Measurements from ENCODE around the gene CDC42BPB.

Gene CDC42BPB

DNA sequence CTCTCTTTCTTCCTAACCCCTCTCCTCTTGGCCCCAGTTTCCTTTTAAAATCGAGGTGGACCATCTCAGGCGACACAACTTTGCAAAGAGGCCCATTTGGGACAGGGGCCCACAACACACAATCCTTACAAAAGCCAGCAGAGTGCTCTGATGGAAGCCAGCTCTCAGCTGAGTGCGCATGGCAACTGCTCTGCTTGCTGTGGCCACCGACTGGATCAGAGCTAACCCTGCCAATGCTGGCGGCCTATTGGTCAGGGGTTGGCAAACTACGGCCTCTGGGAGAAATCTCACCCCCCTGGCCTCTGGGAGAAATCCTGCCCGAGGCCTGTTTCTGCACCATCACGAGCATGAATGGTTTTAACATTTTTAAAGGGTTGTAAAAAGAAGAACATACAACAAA is 79.9 kb downstream of the CDC42BPB start:
- Histone ChIP-seq H3K4me3 (ENCODE audit: insufficient read depth, low read length, poor library complexity, severe bottlenecking) (no peak overlapping the region), H3K27ac (ENCODE audit: low read depth, low read length) (no peak overlapping the region), H3K79me2 (ENCODE audit: insufficient read depth, low read length) (no peaks in the 10 kb centered on the region), H3K36me3 (ENCODE audit: low read length) (no peaks in the 10 kb centered on the region), H3K9me3 (ENCODE audit: insufficient read depth, low read length) (no peaks in the 10 kb centered on the region), H3K9ac (ENCODE audit: low read length) (no peak overlapping the region), H4K20me1 (ENCODE audit: low read depth, low read length) (no peaks in the 10 kb centered on the region), H3K4me2 (ENCODE audit: low read depth, low read length, poor library complexity, severe bottlenecking) (no peak overlapping the region), H3K9me2 (replicated peaks; ENCODE audit: insufficient read depth, low read length) (no peaks in the 10 kb centered on the region), H3F3A (ENCODE audit: insufficient read depth) (no peaks in the 10 kb centered on the region), H3K27me3 (ENCODE audit: low read length) (no peaks in the 10 kb centered on the region), H2AFZ (ENCODE audit: low read depth, low read length, severe bottlenecking) (no peak overlapping the region)
- no peak for TF ChIP-seq CTCF (IDR thresholded peaks at IDR 0.05; ENCODE audit: insufficient read depth, low read length, poor library complexity, severe bottlenecking)

- H3K27ac ChIP-seq (ENCODE audit: low read depth, low read length) = no peak overlapping the region
- H3K9me3 ChIP-seq (ENCODE audit: insufficient read depth, low read length) = no peaks in the 10 kb centered on the region
- H2AFZ ChIP-seq (ENCODE audit: low read depth, low read length, severe bottlenecking) = no peak overlapping the region
- H3K4me3 ChIP-seq (ENCODE audit: insufficient read depth, low read length, poor library complexity, severe bottlenecking) = no peak overlapping the region
- H3K9ac ChIP-seq (ENCODE audit: low read length) = no peak overlapping the region
- H3K4me2 ChIP-seq (ENCODE audit: low read depth, low read length, poor library complexity, severe bottlenecking) = no peak overlapping the region
- H3K27me3 ChIP-seq (ENCODE audit: low read length) = no peaks in the 10 kb centered on the region
- no peaks in the 10 kb centered on the region for H4K20me1 ChIP-seq (ENCODE audit: low read depth, low read length)
- H3K9me2 ChIP-seq (replicated peaks; ENCODE audit: insufficient read depth, low read length) = no peaks in the 10 kb centered on the region
- no peaks in the 10 kb centered on the region for H3K36me3 ChIP-seq (ENCODE audit: low read length)
- TF ChIP-seq CTCF (IDR thresholded peaks at IDR 0.05; ENCODE audit: insufficient read depth, low read length, poor library complexity, severe bottlenecking) = peak; percentile 45
- TF ChIP-seq EZH2phosphoT487 (conservative IDR thresholded peaks at IDR 0.05; ENCODE audit: low read length) = no peak
- H3K79me2 ChIP-seq (ENCODE audit: insufficient read depth, low read length) = no peaks in the 10 kb centered on the region
- H3F3A ChIP-seq (ENCODE audit: insufficient read depth) = no peaks in the 10 kb centered on the region
Observed at GRCh38 chr14:102975662-102976061, 81.7 kb downstream of the CDC42BPB start.

- Histone ChIP-seq H3K79me2 (ENCODE audit: insufficient read depth, low read length) (no peaks in the 10 kb centered on the region), H3K9me3 (ENCODE audit: insufficient read depth, low read length) (no peaks in the 10 kb centered on the region), H3F3A (ENCODE audit: insufficient read depth) (no peaks in the 10 kb centered on the region), H3K9me2 (replicated peaks; ENCODE audit: insufficient read depth, low read length) (no peaks in the 10 kb centered on the region), H2AFZ (ENCODE audit: low read depth, low read length, severe bottlenecking) (no peak overlapping the region), H3K36me3 (ENCODE audit: low read length) (no peaks in the 10 kb centered on the region), H3K4me3 (ENCODE audit: insufficient read depth, low read length, poor library complexity, severe bottlenecking) (no peak overlapping the region), H4K20me1 (ENCODE audit: low read depth, low read length) (no peaks in the 10 kb centered on the region), H3K27ac (ENCODE audit: low read depth, low read length) (no peak overlapping the region), H3K4me2 (ENCODE audit: low read depth, low read length, poor library complexity, severe bottlenecking) (no peak overlapping the region), H3K9ac (ENCODE audit: low read length) (no peak overlapping the region), H3K27me3 (ENCODE audit: low read length) (no peaks in the 10 kb centered on the region)
- TF ChIP-seq CTCF (IDR thresholded peaks at IDR 0.05; ENCODE audit: insufficient read depth, low read length, poor library complexity, severe bottlenecking) (no peak), EZH2phosphoT487 (conservative IDR thresholded peaks at IDR 0.05; ENCODE audit: low read length) (no peak)
Observed at GRCh38 chr14:102973706-102974285, 83.6 kb downstream of the CDC42BPB start.

Measured in SU-DHL-6 (cell line).